ENCODE data around the gene LRRC42.

The LRRC42 gene

GRCh38 chr1:53943490-53944043, 2.6 kb upstream of the LRRC42 start:
- H3K4me1 ChIP-seq (ENCODE audit: control insufficient read depth, insufficient read depth, low read length) = peaks cover 23% of the 10 kb centered on the region

GRCh38 chr1:53944469-53945182, 1.5 kb upstream of the LRRC42 start:
- no peaks in the 10 kb centered on the region for H3K9me3 ChIP-seq (ENCODE audit: control insufficient read depth, low read length)
- H3K4me3 ChIP-seq (ENCODE audit: low read length) = peak overlapping the region; percentile 89
- H3K9ac ChIP-seq (ENCODE audit: low read length) = peak overlapping the region; percentile 86
- DNase-seq (ENCODE audit: low read depth) = peak; percentile 43
- H3K4me1 ChIP-seq (ENCODE audit: control insufficient read depth, insufficient read depth, low read length) = peaks cover 23% of the 10 kb centered on the region
- no peaks in the 10 kb centered on the region for H3K36me3 ChIP-seq (ENCODE audit: control insufficient read depth, insufficient read depth, low read length, severe bottlenecking)
- no peaks in the 10 kb centered on the region for H3K27me3 ChIP-seq (replicated peaks; ENCODE audit: control insufficient read depth, insufficient read depth, low read length)

More at GRCh38 chr1:53943490-53944043, 2.6 kb upstream of the LRRC42 start:
- H3K36me3 ChIP-seq (ENCODE audit: control insufficient read depth, insufficient read depth, low read length, severe bottlenecking) = no peaks in the 10 kb centered on the region
- H3K9ac ChIP-seq (ENCODE audit: low read length) = no peak overlapping the region
- no peak overlapping the region for H3K4me3 ChIP-seq (ENCODE audit: low read length)
- DNase-seq (ENCODE audit: low read depth) = no peak
- H3K27me3 ChIP-seq (replicated peaks; ENCODE audit: control insufficient read depth, insufficient read depth, low read length) = no peaks in the 10 kb centered on the region
- H3K9me3 ChIP-seq (ENCODE audit: control insufficient read depth, low read length) = no peaks in the 10 kb centered on the region

- Histone ChIP-seq H3K4me1 (ENCODE audit: control insufficient read depth, insufficient read depth, low read length) (peaks cover 23% of the 10 kb centered on the region), H3K36me3 (ENCODE audit: control insufficient read depth, insufficient read depth, low read length, severe bottlenecking) (no peaks in the 10 kb centered on the region), H3K27me3 (replicated peaks; ENCODE audit: control insufficient read depth, insufficient read depth, low read length) (no peaks in the 10 kb centered on the region), H3K9me3 (ENCODE audit: control insufficient read depth, low read length) (no peaks in the 10 kb centered on the region), H3K9ac (ENCODE audit: low read length) (peak overlapping the region; percentile 86), H3K4me3 (ENCODE audit: low read length) (peak overlapping the region; percentile 89)
- DNase-seq (ENCODE audit: low read depth) = no peak
Observed at GRCh38 chr1:53945183-53945432, 1.0 kb upstream of the LRRC42 start.

- H3K4me1 ChIP-seq (ENCODE audit: control insufficient read depth, insufficient read depth, low read length) = peaks cover 23% of the 10 kb centered on the region
- DNase-seq (ENCODE audit: low read depth) = peak; percentile 99
Observed at GRCh38 chr1:53945433-53946251, 508 bp upstream of the LRRC42 start, which contains the start of gene IFT25. Gene IFT25 (minus strand): TSS chr1:53945699. CDS start chr1:53940082, 5,617 bp downstream.

GRCh38 chr1:53947172-53947907, 1.2 kb downstream of the LRRC42 start:
- Histone ChIP-seq H3K36me3 (ENCODE audit: control insufficient read depth, insufficient read depth, low read length, severe bottlenecking) (peaks cover 6% of the 10 kb centered on the region), H3K9me3 (ENCODE audit: control insufficient read depth, low read length) (no peaks in the 10 kb centered on the region), H3K27me3 (replicated peaks; ENCODE audit: control insufficient read depth, insufficient read depth, low read length) (no peaks in the 10 kb centered on the region), H3K9ac (ENCODE audit: low read length) (peak overlapping the region; percentile 83), H3K4me3 (ENCODE audit: low read length) (peak overlapping the region; percentile 85), H3K4me1 (ENCODE audit: control insufficient read depth, insufficient read depth, low read length) (peaks cover 23% of the 10 kb centered on the region)
- peak; percentile 45 for DNase-seq (ENCODE audit: low read depth)

More at GRCh38 chr1:53945433-53946251, 508 bp upstream of the LRRC42 start, which contains the start of gene IFT25:
- Histone ChIP-seq H3K36me3 (ENCODE audit: control insufficient read depth, insufficient read depth, low read length, severe bottlenecking) (no peaks in the 10 kb centered on the region), H3K9ac (ENCODE audit: low read length) (peak within 1 kb of the TSS; percentile 86), H3K9me3 (ENCODE audit: control insufficient read depth, low read length) (no peaks in the 10 kb centered on the region), H3K27me3 (replicated peaks; ENCODE audit: control insufficient read depth, insufficient read depth, low read length) (no peaks in the 10 kb centered on the region), H3K4me3 (ENCODE audit: low read length) (peak within 1 kb of the TSS; percentile 89)

- H3K4me1 ChIP-seq (ENCODE audit: control insufficient read depth, insufficient read depth, low read length) = peaks cover 23% of the 10 kb centered on the region
- H3K4me3 ChIP-seq (ENCODE audit: low read length) = no peak overlapping the region
Observed at GRCh38 chr1:53948291-53948690, 2.1 kb downstream of the LRRC42 start.

GRCh38 chr1:53949023-53949990, 3.2 kb downstream of the LRRC42 start:
- no peaks in the 10 kb centered on the region for H3K27me3 ChIP-seq (replicated peaks; ENCODE audit: control insufficient read depth, insufficient read depth, low read length)
- peaks cover 23% of the 10 kb centered on the region for H3K4me1 ChIP-seq (ENCODE audit: control insufficient read depth, insufficient read depth, low read length)
- H3K9me3 ChIP-seq (ENCODE audit: control insufficient read depth, low read length) = no peaks in the 10 kb centered on the region
- DNase-seq (ENCODE audit: low read depth) = peak; percentile 78
- H3K36me3 ChIP-seq (ENCODE audit: control insufficient read depth, insufficient read depth, low read length, severe bottlenecking) = peaks cover 20% of the 10 kb centered on the region
- no peak overlapping the region for H3K4me3 ChIP-seq (ENCODE audit: low read length)
- peak overlapping the region; percentile 11 for H3K9ac ChIP-seq (ENCODE audit: low read length)

More at GRCh38 chr1:53948291-53948690, 2.1 kb downstream of the LRRC42 start:
- H3K27me3 ChIP-seq (replicated peaks; ENCODE audit: control insufficient read depth, insufficient read depth, low read length) = no peaks in the 10 kb centered on the region
- DNase-seq (ENCODE audit: low read depth) = peak; percentile 65
- H3K36me3 ChIP-seq (ENCODE audit: control insufficient read depth, insufficient read depth, low read length, severe bottlenecking) = peaks cover 15% of the 10 kb centered on the region
- no peak overlapping the region for H3K9ac ChIP-seq (ENCODE audit: low read length)
- H3K9me3 ChIP-seq (ENCODE audit: control insufficient read depth, low read length) = no peaks in the 10 kb centered on the region

GRCh38 chr1:53951697-53952096, 5.5 kb downstream of the LRRC42 start:
- no peak overlapping the region for H3K9ac ChIP-seq (ENCODE audit: low read length)
- H3K4me1 ChIP-seq (ENCODE audit: control insufficient read depth, insufficient read depth, low read length) = peaks cover 24% of the 10 kb centered on the region
- H3K36me3 ChIP-seq (ENCODE audit: control insufficient read depth, insufficient read depth, low read length, severe bottlenecking) = peaks cover 20% of the 10 kb centered on the region
- no peaks in the 10 kb centered on the region for H3K27me3 ChIP-seq (replicated peaks; ENCODE audit: control insufficient read depth, insufficient read depth, low read length)
- DNase-seq (ENCODE audit: low read depth) = no peak
- H3K4me3 ChIP-seq (ENCODE audit: low read length) = no peak overlapping the region
- H3K9me3 ChIP-seq (ENCODE audit: control insufficient read depth, low read length) = no peaks in the 10 kb centered on the region

- Histone ChIP-seq H3K9me3 (ENCODE audit: control insufficient read depth, low read length) (no peaks in the 10 kb centered on the region), H3K27me3 (replicated peaks; ENCODE audit: control insufficient read depth, insufficient read depth, low read length) (no peaks in the 10 kb centered on the region), H3K9ac (ENCODE audit: low read length) (no peak overlapping the region), H3K4me1 (ENCODE audit: control insufficient read depth, insufficient read depth, low read length) (peaks cover 19% of the 10 kb centered on the region), H3K36me3 (ENCODE audit: control insufficient read depth, insufficient read depth, low read length, severe bottlenecking) (peaks cover 24% of the 10 kb centered on the region), H3K4me3 (ENCODE audit: low read length) (no peak overlapping the region)
- DNase-seq (ENCODE audit: low read depth) = no peak
Observed at GRCh38 chr1:53954128-53954527, 8.0 kb downstream of the LRRC42 start.
